DND-41 (cell line): ENCODE measurements around the gene U2AF1L4.

Experiments used
- CTCF ChIP-seq: IDR thresholded peaks from 2 replicates; pipeline ENCODE4 v1.5.1; 2012; ENCODE audit warnings: borderline replicate concordance, low read length, moderate library complexity, mild to moderate bottlenecking; ENCODE audit not compliant: poor library complexity, severe bottlenecking; ENCODE audit errors: extremely low read depth
- EZH2 ChIP-seq: IDR thresholded peaks from 3 replicates; pipeline ENCODE4 v1.6.1; 2012; ENCODE audit warnings: borderline replicate concordance, low read depth, mild to moderate bottlenecking, moderate library complexity, low read length, inconsistent platforms; ENCODE audit not compliant: severe bottlenecking

- no peak for TF ChIP-seq CTCF
- no peak for TF ChIP-seq EZH2
These were observed 25.1 kb downstream of the U2AF1L4 start for GRCh38 chr19:35720163-35720524.
